ENCODE data around the gene VOPP1.

The VOPP1 gene

GRCh38 chr7:55571511-55572377 lies 558 bp downstream of the VOPP1 start:
- Histone ChIP-seq H3K79me2 (ENCODE audit: low read length) (peaks cover 69% of the 10 kb centered on the region), H3K4me1 (ENCODE audit: low read length) (peaks cover 53% of the 10 kb centered on the region), H2AFZ (ENCODE audit: low read length) (0 out of 2 replicates have a peak overlapping the region, but pooled peaks have one; percentile 15), H3K9me3 (replicated peaks; ENCODE audit: insufficient read depth, low read length) (no peaks in the 10 kb centered on the region), H3K9ac (ENCODE audit: low read length) (peak overlapping the region; percentile 97), H3K4me3 (ENCODE audit: low read length) (peak overlapping the region; percentile 95), H4K20me1 (ENCODE audit: insufficient read depth, low read length) (peaks cover 5% of the 10 kb centered on the region), H3K4me2 (ENCODE audit: low read depth, low read length) (peak overlapping the region; percentile 91), H3K9me2 (replicated peaks; ENCODE audit: insufficient read depth, low read length) (no peaks in the 10 kb centered on the region), H3K27me3 (replicated peaks; ENCODE audit: insufficient read depth, low read length) (no peaks in the 10 kb centered on the region), H3K36me3 (replicated peaks; ENCODE audit: insufficient read depth, low read length) (no peaks in the 10 kb centered on the region; the same call in 1 of the 2 replicates), H3F3A (ENCODE audit: insufficient read depth, low read length) (peaks cover 67% of the 10 kb centered on the region), H3K27ac (ENCODE audit: low read length) (peak overlapping the region; percentile 93)
- DNase-seq: peak; percentile 67
- TF ChIP-seq EZH2 (optimal IDR thresholded peaks at IDR 0.05; ENCODE audit: low read depth, low read length): no peak
- TF ChIP-seq EZH2phosphoT487 (IDR thresholded peaks at IDR 0.05; ENCODE audit: low read length): no peak
- TF ChIP-seq CTCF (IDR thresholded peaks at IDR 0.05; ENCODE audit: low read length): no peak

GRCh38 chr7:55570939-55571338 lies 1.4 kb downstream of the VOPP1 start:
- Histone ChIP-seq H4K20me1 (ENCODE audit: insufficient read depth, low read length) (peaks cover 8% of the 10 kb centered on the region), H3K9me2 (replicated peaks; ENCODE audit: insufficient read depth, low read length) (no peaks in the 10 kb centered on the region), H3K9ac (ENCODE audit: low read length) (peak overlapping the region; percentile 97), H3K27me3 (replicated peaks; ENCODE audit: insufficient read depth, low read length) (no peaks in the 10 kb centered on the region), H3K36me3 (replicated peaks; ENCODE audit: insufficient read depth, low read length) (no peaks in the 10 kb centered on the region; the same call in 1 of the 2 replicates), H3F3A (ENCODE audit: insufficient read depth, low read length) (peaks cover 72% of the 10 kb centered on the region), H3K27ac (ENCODE audit: low read length) (peak overlapping the region; percentile 93), H2AFZ (ENCODE audit: low read length) (no peak overlapping the region), H3K4me3 (ENCODE audit: low read length) (peak overlapping the region; percentile 95), H3K9me3 (replicated peaks; ENCODE audit: insufficient read depth, low read length) (no peaks in the 10 kb centered on the region), H3K79me2 (ENCODE audit: low read length) (peaks cover 77% of the 10 kb centered on the region), H3K4me2 (ENCODE audit: low read depth, low read length) (peak overlapping the region; percentile 91), H3K4me1 (ENCODE audit: low read length) (peaks cover 59% of the 10 kb centered on the region)
- no peak for DNase-seq
- no peak for TF ChIP-seq EZH2phosphoT487 (IDR thresholded peaks at IDR 0.05; ENCODE audit: low read length)
- TF ChIP-seq CTCF (IDR thresholded peaks at IDR 0.05; ENCODE audit: low read length): no peak
- no peak for TF ChIP-seq EZH2 (optimal IDR thresholded peaks at IDR 0.05; ENCODE audit: low read depth, low read length)

- Histone ChIP-seq H3K4me3 (ENCODE audit: low read length) (peak overlapping the region; percentile 95), H3K79me2 (ENCODE audit: low read length) (peaks cover 83% of the 10 kb centered on the region), H2AFZ (ENCODE audit: low read length) (no peak overlapping the region), H3F3A (ENCODE audit: insufficient read depth, low read length) (peaks cover 77% of the 10 kb centered on the region), H3K9me2 (replicated peaks; ENCODE audit: insufficient read depth, low read length) (no peaks in the 10 kb centered on the region), H3K4me1 (ENCODE audit: low read length) (peaks cover 65% of the 10 kb centered on the region), H3K4me2 (ENCODE audit: low read depth, low read length) (peak overlapping the region; percentile 91), H3K9me3 (replicated peaks; ENCODE audit: insufficient read depth, low read length) (no peaks in the 10 kb centered on the region), H3K36me3 (replicated peaks; ENCODE audit: insufficient read depth, low read length) (no peaks in the 10 kb centered on the region; the same call in 1 of the 2 replicates), H4K20me1 (ENCODE audit: insufficient read depth, low read length) (peaks cover 10% of the 10 kb centered on the region), H3K27ac (ENCODE audit: low read length) (peak overlapping the region; percentile 93), H3K9ac (ENCODE audit: low read length) (peak overlapping the region; percentile 97), H3K27me3 (replicated peaks; ENCODE audit: insufficient read depth, low read length) (no peaks in the 10 kb centered on the region)
- TF ChIP-seq EZH2 (optimal IDR thresholded peaks at IDR 0.05; ENCODE audit: low read depth, low read length) (no peak), CTCF (IDR thresholded peaks at IDR 0.05; ENCODE audit: low read length) (no peak), EZH2phosphoT487 (IDR thresholded peaks at IDR 0.05; ENCODE audit: low read length) (no peak)
- DNase-seq: peak; percentile 80
These were observed 2.0 kb downstream of the VOPP1 start for GRCh38 chr7:55570218-55570873.
